ENCODE data around the gene C6orf47. TPM values are rescaled to one million over a fixed set of nuclear protein-coding genes. Genes with fewer than 3 reads are reported as not detected.
A peak's percentile ranks its signal among the peaks of the same experiment; 100 is the strongest.

C6orf47 gene
- total and polyA plus RNA-seq, 2 of the 13 experiments (the other 11 are each of a cell fraction or from before 2014, with no cell fraction given): 1.7 to 18.1 TPM

- TF ChIP-seq, protein P1, sequence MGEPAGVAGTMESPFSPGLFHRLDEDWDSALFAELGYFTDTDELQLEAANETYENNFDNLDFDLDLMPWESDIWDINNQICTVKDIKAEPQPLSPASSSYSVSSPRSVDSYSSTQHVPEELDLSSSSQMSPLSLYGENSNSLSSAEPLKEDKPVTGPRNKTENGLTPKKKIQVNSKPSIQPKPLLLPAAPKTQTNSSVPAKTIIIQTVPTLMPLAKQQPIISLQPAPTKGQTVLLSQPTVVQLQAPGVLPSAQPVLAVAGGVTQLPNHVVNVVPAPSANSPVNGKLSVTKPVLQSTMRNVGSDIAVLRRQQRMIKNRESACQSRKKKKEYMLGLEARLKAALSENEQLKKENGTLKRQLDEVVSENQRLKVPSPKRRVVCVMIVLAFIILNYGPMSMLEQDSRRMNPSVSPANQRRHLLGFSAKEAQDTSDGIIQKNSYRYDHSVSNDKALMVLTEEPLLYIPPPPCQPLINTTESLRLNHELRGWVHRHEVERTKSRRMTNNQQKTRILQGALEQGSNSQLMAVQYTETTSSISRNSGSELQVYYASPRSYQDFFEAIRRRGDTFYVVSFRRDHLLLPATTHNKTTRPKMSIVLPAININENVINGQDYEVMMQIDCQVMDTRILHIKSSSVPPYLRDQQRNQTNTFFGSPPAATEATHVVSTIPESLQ (CRISPR knock-in tag; conservative IDR thresholded peaks at IDR 0.05): no peak
- peak; percentile 94 for TF ChIP-seq ZBTB7A (CRISPR knock-in tag; IDR thresholded peaks at IDR 0.05)
- peak; percentile 22 for TF ChIP-seq TFE3 (CRISPR knock-in tag; IDR thresholded peaks at IDR 0.05)
- TF ChIP-seq RFX1 (IDR thresholded peaks at IDR 0.05): no peak
- TF ChIP-seq, protein P2, sequence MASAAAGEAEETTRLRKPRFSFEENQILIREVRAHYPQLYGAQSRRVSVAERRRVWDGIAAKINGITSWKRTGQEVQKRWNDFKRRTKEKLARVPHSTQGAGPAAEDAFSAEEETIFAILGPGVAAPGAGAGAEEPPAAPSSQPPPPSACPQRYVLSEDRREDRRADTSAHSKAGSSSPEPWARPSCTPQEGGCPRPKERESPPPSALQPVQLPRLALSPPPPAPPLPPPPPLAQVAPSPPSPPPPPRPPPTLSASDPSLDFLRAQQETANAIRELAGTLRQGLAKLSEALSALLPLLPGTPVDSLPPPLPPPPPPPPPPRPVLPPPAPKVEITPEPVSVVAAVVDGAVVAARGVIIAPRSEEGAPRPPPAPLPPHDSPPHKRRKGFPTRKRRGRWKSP (CRISPR knock-in tag; IDR thresholded peaks at IDR 0.05): no peak; the same call in 1 of the 2 replicates
- TF ChIP-seq NPAS2 (CRISPR knock-in tag; IDR thresholded peaks at IDR 0.05; ENCODE audit: borderline replicate concordance): no peak
- TF ChIP-seq, protein P3, sequence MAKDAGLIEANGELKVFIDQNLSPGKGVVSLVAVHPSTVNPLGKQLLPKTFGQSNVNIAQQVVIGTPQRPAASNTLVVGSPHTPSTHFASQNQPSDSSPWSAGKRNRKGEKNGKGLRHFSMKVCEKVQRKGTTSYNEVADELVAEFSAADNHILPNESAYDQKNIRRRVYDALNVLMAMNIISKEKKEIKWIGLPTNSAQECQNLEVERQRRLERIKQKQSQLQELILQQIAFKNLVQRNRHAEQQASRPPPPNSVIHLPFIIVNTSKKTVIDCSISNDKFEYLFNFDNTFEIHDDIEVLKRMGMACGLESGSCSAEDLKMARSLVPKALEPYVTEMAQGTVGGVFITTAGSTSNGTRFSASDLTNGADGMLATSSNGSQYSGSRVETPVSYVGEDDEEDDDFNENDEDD (CRISPR knock-in tag; IDR thresholded peaks at IDR 0.05; ENCODE audit: borderline replicate concordance): peak; percentile 79; the same call in 1 of the 2 replicates
- 0 out of 2 replicates have a peak, but pooled peaks have one; percentile 55 for TF ChIP-seq MTF1 (CRISPR knock-in tag; IDR thresholded peaks at IDR 0.05)
- peak; percentile 81 for TF ChIP-seq CREB1 (IDR thresholded peaks at IDR 0.05)
- TF ChIP-seq CREB1 (CRISPR knock-in tag; IDR thresholded peaks at IDR 0.05): peak; percentile 93
- peak; percentile 88 for TF ChIP-seq YEATS4 (CRISPR knock-in tag; IDR thresholded peaks at IDR 0.05; ENCODE audit: borderline replicate concordance)
- TF ChIP-seq SYNCRIP (IDR thresholded peaks at IDR 0.05; ENCODE audit: insufficient read depth, low read depth, low read length): no peak
- peak; percentile 43; the same call in 1 of the 2 replicates for TF ChIP-seq SIX1 (CRISPR knock-in tag; IDR thresholded peaks at IDR 0.05; ENCODE audit: borderline replicate concordance)
- peak; percentile 61; the same call in 1 of the 2 replicates for TF ChIP-seq JUND (CRISPR knock-in tag; IDR thresholded peaks at IDR 0.05)
- no peak for TF ChIP-seq ATF5 (CRISPR knock-in tag; IDR thresholded peaks at IDR 0.05; ENCODE audit: low read depth)
- peak; percentile 83 for TF ChIP-seq TAF1 (CRISPR knock-in tag; IDR thresholded peaks at IDR 0.05)
- TF ChIP-seq ZNF558 (CRISPR knock-in tag; IDR thresholded peaks at IDR 0.05; ENCODE audit: borderline replicate concordance): 0 out of 2 replicates have a peak, but pooled peaks have one; percentile 15
- peak; percentile 50; the same call in 1 of the 2 replicates for TF ChIP-seq ZNF614 (CRISPR knock-in tag; IDR thresholded peaks at IDR 0.05; ENCODE audit: borderline replicate concordance)
- TF ChIP-seq LCORL (IDR thresholded peaks at IDR 0.05): peak; percentile 47; the same call in 1 of the 2 replicates
- no peak for TF ChIP-seq LCORL (CRISPR knock-in tag; IDR thresholded peaks at IDR 0.05)
Measured at GRCh38 chr6:31665501-31666336, 5.1 kb upstream of the C6orf47 start, which contains the start of gene CSNK2B (continued).

Data from HepG2 (cell line).